Measurements from ENCODE around the gene ONECUT3.

DNA sequence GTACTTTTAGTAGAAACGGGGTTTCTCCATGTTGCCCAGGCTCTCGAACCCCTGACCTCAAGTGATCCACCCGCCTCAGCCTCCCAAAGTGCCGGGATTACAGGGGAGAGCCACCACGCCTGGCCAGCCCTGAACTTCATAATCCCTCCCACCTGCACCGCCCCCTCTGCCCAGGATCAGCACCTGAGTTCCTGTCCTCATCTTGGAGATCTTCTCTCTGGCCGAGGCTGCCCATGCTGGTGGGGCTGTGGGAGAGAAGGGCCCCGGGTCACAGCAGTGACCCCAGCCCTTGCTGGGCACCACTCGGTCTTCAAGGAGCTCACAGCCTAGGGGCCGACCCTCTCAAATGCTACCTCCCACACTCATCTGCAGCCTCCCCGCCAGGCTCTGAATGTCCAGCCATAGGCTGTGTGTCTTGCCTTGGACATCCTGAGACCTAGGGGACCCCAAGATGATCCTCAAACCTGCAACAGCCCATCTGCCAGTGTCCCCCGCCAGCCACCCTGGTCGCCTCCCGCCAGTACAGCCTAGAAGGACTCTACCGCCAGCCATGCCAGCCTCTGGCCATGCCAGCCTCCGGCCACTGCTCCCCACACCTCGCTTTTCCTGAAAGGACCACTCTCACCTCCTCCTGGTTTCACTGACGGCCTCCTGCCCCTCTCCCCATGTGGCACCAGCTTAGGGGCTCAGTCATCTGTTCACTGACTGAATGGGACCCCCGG lies 57.3 kb downstream of the ONECUT3 start:
- no peak for TF ChIP-seq EZH2 (IDR thresholded peaks at IDR 0.05; ENCODE audit: low read length)
- TF ChIP-seq, protein P1, sequence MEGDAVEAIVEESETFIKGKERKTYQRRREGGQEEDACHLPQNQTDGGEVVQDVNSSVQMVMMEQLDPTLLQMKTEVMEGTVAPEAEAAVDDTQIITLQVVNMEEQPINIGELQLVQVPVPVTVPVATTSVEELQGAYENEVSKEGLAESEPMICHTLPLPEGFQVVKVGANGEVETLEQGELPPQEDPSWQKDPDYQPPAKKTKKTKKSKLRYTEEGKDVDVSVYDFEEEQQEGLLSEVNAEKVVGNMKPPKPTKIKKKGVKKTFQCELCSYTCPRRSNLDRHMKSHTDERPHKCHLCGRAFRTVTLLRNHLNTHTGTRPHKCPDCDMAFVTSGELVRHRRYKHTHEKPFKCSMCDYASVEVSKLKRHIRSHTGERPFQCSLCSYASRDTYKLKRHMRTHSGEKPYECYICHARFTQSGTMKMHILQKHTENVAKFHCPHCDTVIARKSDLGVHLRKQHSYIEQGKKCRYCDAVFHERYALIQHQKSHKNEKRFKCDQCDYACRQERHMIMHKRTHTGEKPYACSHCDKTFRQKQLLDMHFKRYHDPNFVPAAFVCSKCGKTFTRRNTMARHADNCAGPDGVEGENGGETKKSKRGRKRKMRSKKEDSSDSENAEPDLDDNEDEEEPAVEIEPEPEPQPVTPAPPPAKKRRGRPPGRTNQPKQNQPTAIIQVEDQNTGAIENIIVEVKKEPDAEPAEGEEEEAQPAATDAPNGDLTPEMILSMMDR (optimal IDR thresholded peaks at IDR 0.05 in 1 of 3, IDR thresholded peaks at IDR 0.05 in 1 of 3, conservative IDR thresholded peaks at IDR 0.05 in 1 of 3; ENCODE audit: extremely low read depth in 1 of 3, insufficient read depth in 2 of 3, low read length in 3 of 3) = no peak

Data from keratinocyte (primary cell).